Lower lobe of right lung (tissue), 2 donors: Measurements from ENCODE around the gene INO80. TPM values are rescaled to one million over a fixed set of nuclear protein-coding genes. Genes with fewer than 3 reads are reported as not detected.
"Not testable (repeated sequence)": the region's sequence is repeated elsewhere in the genome, so short reads cannot be mapped to it uniquely, and the experiment has no call there.

ENCODE experiments used
- ATAC-seq, 2 donors: fragments of 200-7000 bp; cut with Tn5 transposase; one replicate each; pipeline ENCODE4 v1.9.1; 2020 to 2022; ENCODE audit warnings: mild to moderate bottlenecking in 2 of 2, moderate library complexity in 2 of 2
- DNase-seq: peaks from one replicate; pipeline ENCODE4 v3.0.0-alpha.2; 2020
- H3K27ac ChIP-seq: fragments of 200-600 bp; one replicate; pipeline ENCODE4 v1.8.0; 2022
- H3K27me3 ChIP-seq: fragments of 200-600 bp; one replicate; pipeline ENCODE4 v1.8.0; 2022; ENCODE audit warnings: low read depth
- H3K36me3 ChIP-seq: fragments of 200-600 bp; one replicate; pipeline ENCODE4 v1.8.0; 2022; ENCODE audit warnings: mild to moderate bottlenecking
- H3K4me1 ChIP-seq: fragments of 200-600 bp; one replicate; pipeline ENCODE4 v1.8.0; 2022
- H3K4me3 ChIP-seq: fragments of 200-600 bp; one replicate; pipeline ENCODE4 v1.8.0; 2022; ENCODE audit warnings: mild to moderate bottlenecking
- H3K9me3 ChIP-seq: fragments of 200-600 bp; one replicate; pipeline ENCODE4 v1.8.0; 2022
- CTCF ChIP-seq: fragments of 200-600 bp; IDR thresholded peaks from one replicate; pipeline ENCODE4 v1.8.0; 2022; ENCODE audit warnings: antibody characterized with exemption, mild to moderate bottlenecking
- intact Hi-C: fragments of 100-400 bp; cut with DNase I; formaldehyde crosslinking; loops from one replicate; pipeline ENCODE4 v1.11.0; 2022
- total RNA-seq: library from RNA; stranded (reverse); fragmentation: NEBNext Ultra II Directional; extraction: Animal tissue kit (Norgen Biotek cat#: 25700); gene quantifications from one replicate; pipeline ENCODE4 v1.2.1, GENCODE V29; 2021
- donor health status: DM: no; HTN: yes; CAD: no; lungs with severe emphysema.

INO80 gene
- total RNA-seq, 1 donor from 2014 or later = 25.0 TPM

GRCh38 chr15:40969363-40969762 lies 146.7 kb downstream of the INO80 start:
- ATAC-seq = no peak
- no peaks in the 10 kb centered on the region for H3K36me3 ChIP-seq
- no peak for DNase-seq
- no peaks in the 10 kb centered on the region for H3K9me3 ChIP-seq
- TF ChIP-seq CTCF = no peak
- peaks cover 9% of the 10 kb centered on the region for H3K4me1 ChIP-seq
- intact Hi-C loops = no loop called here
- no peak overlapping the region for H3K27ac ChIP-seq
- H3K4me3 ChIP-seq = no peak overlapping the region
- no peaks in the 10 kb centered on the region for H3K27me3 ChIP-seq

- ATAC-seq = no peak
- TF ChIP-seq CTCF = no peak
- DNase-seq = no peak
- intact Hi-C loops = no loop called here
- Histone ChIP-seq H3K9me3 (no peaks in the 10 kb centered on the region), H3K27ac (no peak overlapping the region), H3K36me3 (no peaks in the 10 kb centered on the region), H3K4me1 (peaks cover 9% of the 10 kb centered on the region), H3K4me3 (no peak overlapping the region), H3K27me3 (no peaks in the 10 kb centered on the region)
Observed at GRCh38 chr15:40968290-40969085, 147.6 kb downstream of the INO80 start.

- no peak for TF ChIP-seq CTCF
- H3K4me3 ChIP-seq = no peak overlapping the region
- no peak overlapping the region for H3K27ac ChIP-seq
- ATAC-seq (no peak), DNase-seq (no peak)
- no peaks in the 10 kb centered on the region for H3K36me3 ChIP-seq
- H3K27me3 ChIP-seq = no peaks in the 10 kb centered on the region
- intact Hi-C loops = no loop called here
- peaks cover 20% of the 10 kb centered on the region for H3K4me1 ChIP-seq
- no peaks in the 10 kb centered on the region for H3K9me3 ChIP-seq
Observed at GRCh38 chr15:40964634-40965033, 151.4 kb downstream of the INO80 start.

- no peak for DNase-seq
- Histone ChIP-seq H3K36me3 (no peaks in the 10 kb centered on the region), H3K27me3 (no peaks in the 10 kb centered on the region), H3K4me1 (peaks cover 20% of the 10 kb centered on the region), H3K9me3 (no peaks in the 10 kb centered on the region), H3K4me3 (no peak overlapping the region), H3K27ac (no peak overlapping the region)
- TF ChIP-seq CTCF = no peak
- intact Hi-C loops = no loop called here
- no peak for ATAC-seq
Observed at GRCh38 chr15:40964006-40964405, 152.1 kb downstream of the INO80 start.

- DNase-seq = no peak
- H3K27me3 ChIP-seq = no peaks in the 10 kb centered on the region
Observed at GRCh38 chr15:40963201-40963600, 152.9 kb downstream of the INO80 start.

GRCh38 chr15:40962317-40962716 lies 153.8 kb downstream of the INO80 start:
- H3K4me3 ChIP-seq, H3K27ac ChIP-seq, intact Hi-C loops, ATAC-seq, DNase-seq, H3K9me3 ChIP-seq, H3K36me3 ChIP-seq, H3K27me3 ChIP-seq: not testable (repeated sequence)
- H3K4me1 ChIP-seq = peaks cover 20% of the 10 kb centered on the region

More at GRCh38 chr15:40963201-40963600, 152.9 kb downstream of the INO80 start:
- no peaks in the 10 kb centered on the region for H3K36me3 ChIP-seq
- no peak for TF ChIP-seq CTCF
- H3K9me3 ChIP-seq = no peaks in the 10 kb centered on the region
- ATAC-seq = no peak
- peaks cover 20% of the 10 kb centered on the region for H3K4me1 ChIP-seq
- intact Hi-C loops = no loop called here
- no peak overlapping the region for H3K4me3 ChIP-seq
- H3K27ac ChIP-seq = no peak overlapping the region

- H3K27me3 ChIP-seq, H3K9me3 ChIP-seq, ATAC-seq, intact Hi-C loops, H3K4me3 ChIP-seq, DNase-seq, H3K27ac ChIP-seq, H3K36me3 ChIP-seq: not testable (repeated sequence)
- peaks cover 20% of the 10 kb centered on the region for H3K4me1 ChIP-seq
Observed at GRCh38 chr15:40961740-40962139, 154.3 kb downstream of the INO80 start.
